ENCODE measurements around the gene F2RL2.

The F2RL2 gene

GRCh38 chr5:76585783-76586217, 37.4 kb downstream of the F2RL2 start:
- DNase-seq (ENCODE audit: low read depth in 2 of 2): no peak

DNA sequence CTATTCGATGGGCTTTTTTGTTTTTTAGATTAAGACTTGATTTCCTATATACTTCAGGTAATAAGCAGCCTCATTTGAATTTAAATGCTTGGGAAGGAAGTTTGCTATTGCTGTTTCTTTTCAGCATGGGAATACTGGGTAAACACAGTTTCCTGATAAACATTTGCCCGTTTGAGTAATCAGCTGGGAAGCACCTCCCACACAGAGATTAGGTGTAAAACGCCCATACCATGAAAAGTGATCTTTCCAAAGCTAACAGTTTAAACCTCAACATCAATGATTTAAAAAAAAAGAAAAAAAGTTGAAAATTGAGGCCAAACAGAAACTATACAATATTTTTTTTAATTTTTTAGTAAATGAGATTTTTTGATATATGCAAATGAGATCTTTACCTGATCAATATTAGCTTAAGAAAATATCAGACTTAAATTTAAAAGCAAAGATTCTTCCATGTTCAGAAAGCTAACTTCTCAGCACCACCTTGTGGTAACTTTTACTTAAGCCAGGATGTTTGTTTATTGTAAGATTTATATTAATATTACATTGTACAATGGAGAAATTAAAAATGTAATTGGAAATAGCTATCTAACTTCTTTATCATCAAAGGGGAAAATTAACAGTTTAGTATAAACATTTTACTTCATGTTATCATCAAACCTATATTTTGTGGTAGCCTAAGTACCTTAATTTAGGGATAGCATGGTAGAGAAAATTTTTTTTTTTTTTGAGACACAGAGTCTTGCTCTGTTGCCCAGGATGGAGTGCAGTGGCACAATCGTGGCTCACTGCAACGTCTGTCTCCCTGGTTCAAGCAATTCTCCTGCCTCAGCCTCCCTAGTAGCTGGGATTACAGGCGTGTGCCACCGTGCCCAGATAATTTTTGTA, 39.8 kb downstream of the F2RL2 start:
- DNase-seq (ENCODE audit: low read depth in 2 of 2): no peak

DNA sequence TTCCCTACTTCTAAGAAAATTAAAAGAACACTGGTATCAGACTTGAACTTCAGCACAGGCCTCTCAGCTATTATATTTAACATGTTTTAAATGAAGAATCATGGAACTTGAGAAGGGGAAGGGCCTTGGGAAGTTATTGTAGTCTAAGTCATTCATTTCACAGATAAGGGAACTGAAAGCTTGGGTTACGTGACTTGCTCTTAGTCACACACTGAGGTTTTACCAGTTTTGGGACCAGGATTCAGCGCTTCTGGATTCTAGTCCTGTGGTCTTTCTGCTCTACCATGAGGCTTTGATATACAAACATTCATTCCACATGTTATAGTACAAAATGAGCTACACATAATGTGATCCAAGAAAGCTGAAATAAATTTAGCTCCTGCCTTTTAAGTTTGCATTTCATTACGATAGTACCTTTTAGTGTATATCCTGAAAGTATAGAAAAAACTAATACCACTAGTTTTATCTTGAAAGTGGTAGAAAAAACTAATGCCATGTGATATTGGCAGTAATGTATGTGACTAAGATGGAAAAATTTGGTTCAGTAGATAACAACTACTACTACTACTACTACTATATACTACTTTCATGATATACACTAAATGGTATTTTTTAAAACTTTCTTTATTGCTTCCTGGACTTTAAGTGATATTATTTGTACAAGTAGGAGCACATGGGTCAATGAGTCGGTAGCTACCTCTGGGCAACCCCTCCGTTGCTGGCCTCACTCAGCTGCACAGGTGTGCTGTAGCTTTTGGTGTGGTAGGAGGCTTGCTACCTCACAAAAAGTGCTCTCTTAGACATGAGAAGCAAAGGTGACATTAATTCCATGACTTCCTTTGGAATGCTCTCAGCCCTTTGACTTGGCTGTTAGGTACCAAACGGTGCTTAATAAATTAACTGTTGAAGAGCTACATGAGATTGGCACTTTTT, 40.7 kb downstream of the F2RL2 start:
- DNase-seq (ENCODE audit: low read depth in 2 of 2): no peak

- no peak for DNase-seq (ENCODE audit: low read depth in 2 of 2)
Measured at GRCh38 chr5:76580981-76581380, 42.2 kb downstream of the F2RL2 start.

- DNase-seq (ENCODE audit: low read depth in 2 of 2): peak in 1 of 2 experiments; percentile 6
Measured at GRCh38 chr5:76579166-76579937, 43.9 kb downstream of the F2RL2 start.

GRCh38 chr5:76576996-76577395, 46.2 kb downstream of the F2RL2 start:
- no peak for DNase-seq (ENCODE audit: low read depth in 2 of 2)

DNA sequence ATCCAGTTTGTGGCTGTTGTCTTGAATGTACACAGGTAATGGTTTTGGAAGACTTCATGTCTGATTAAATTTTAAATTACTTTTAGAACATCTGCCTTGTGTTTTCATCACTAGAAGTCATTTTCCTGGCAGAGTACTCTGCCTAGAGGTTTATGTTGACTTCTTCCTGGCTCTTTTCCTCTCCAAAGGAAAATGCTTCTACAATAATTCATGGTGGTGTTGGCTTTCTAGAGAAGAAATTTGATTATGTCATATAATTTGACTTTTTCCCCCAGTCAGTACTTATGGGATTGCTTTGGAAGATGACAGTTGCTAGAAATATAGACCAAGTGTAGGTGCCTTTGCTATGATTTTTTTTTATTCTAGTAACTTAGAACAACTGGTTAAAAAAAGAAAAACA, 46.8 kb downstream of the F2RL2 start:
- no peak for DNase-seq (ENCODE audit: low read depth in 2 of 2)

DNA sequence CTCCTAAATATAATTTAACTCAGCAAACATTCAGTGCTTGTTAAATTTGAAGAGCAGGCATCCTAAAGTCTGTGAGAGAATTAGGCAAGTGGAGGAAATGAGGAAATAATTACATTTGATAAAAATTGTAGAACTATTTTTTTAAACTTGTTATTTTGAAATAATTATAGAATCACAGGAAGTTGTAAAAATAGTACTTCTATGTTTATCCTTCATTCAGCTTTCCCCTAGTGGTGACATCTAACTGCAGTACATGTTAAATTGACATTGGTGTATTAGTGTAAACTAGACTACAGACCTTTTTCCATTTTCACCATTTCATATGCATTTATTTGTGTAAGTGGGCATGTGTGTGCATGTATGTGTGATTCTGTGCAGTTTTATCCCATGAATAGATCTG, 51.6 kb downstream of the F2RL2 start:
- DNase-seq (ENCODE audit: low read depth in 2 of 2): no peak

DNA sequence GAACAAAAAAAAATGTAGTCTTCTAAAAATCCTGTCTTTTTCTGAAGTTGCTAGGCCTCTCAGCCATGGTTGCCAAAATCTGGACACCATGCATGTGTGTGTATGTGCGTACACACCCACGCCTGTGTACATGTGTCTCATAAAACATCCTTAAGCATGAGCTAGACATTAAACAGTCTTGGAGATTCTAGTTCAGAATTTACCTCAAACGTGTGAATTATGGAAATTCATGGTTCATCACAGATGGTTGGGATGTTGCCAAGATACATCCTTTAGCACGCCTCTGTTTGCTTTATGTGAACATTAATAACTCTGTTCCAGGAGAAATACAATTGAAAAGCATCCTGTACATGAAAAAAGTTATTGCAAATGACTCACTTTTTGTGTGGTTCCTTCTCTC, 53.0 kb downstream of the F2RL2 start:
- no peak for DNase-seq (ENCODE audit: low read depth in 2 of 2)
